SK-N-DZ (cell line): ENCODE results near the gene NISCH. TPM values are rescaled to one million over a fixed set of nuclear protein-coding genes. Genes with fewer than 3 reads are reported as not detected.

Source experiments
- DNase-seq: peaks from one replicate; pipeline ENCODE4 v3.0.0-alpha.2; 2015; ENCODE audit warnings: low spot score
- polyA plus RNA-seq, 2 experiments: library from polyadenylated mRNA; depleted of rRNA; stranded (reverse); fragments of >200 nt; gene quantifications; 2 replicates each; pipeline ENCODE4 v1.2.3, GENCODE V29; 2014

Gene NISCH
- polyA plus RNA-seq (2014; cell fraction: cytosol; rRNA removed), result 28.0 and 49.3 TPM in 2 replicates
- 168 and 213 TPM in 2 replicates for polyA plus RNA-seq (2014; cell fraction: nucleus; rRNA removed)

GRCh38 chr3:52455283-52456168 is at the start of gene NISCH:
TSS of gene NISCH (plus strand) at chr3:52455604. CDS start at chr3:52455642, 38 bp downstream.
- peak; percentile 62 for DNase-seq

- DNase-seq, result no peak
These were observed 49.2 kb upstream of the NISCH start for GRCh38 chr3:52406231-52406661.

- DNase-seq, result no peak
These were observed 48.5 kb upstream of the NISCH start for GRCh38 chr3:52406791-52407510.

GRCh38 chr3:52407779-52408178 is 47.6 kb upstream of the NISCH start:
- no peak for DNase-seq

GRCh38 chr3:52408466-52408865 is 46.9 kb upstream of the NISCH start:
- no peak for DNase-seq

GRCh38 chr3:52415800-52416199 is 39.6 kb upstream of the NISCH start:
- no peak for DNase-seq

GRCh38 chr3:52420388-52420787 is 35.0 kb upstream of the NISCH start:
- DNase-seq, result no peak

GRCh38 chr3:52422669-52423068 is 32.7 kb upstream of the NISCH start:
- no peak for DNase-seq

- no peak for DNase-seq
These were observed 32.2 kb upstream of the NISCH start for GRCh38 chr3:52423173-52423572.

GRCh38 chr3:52428151-52429005 is 27.0 kb upstream of the NISCH start:
- DNase-seq, result peak; percentile 70

GRCh38 chr3:52429031-52429430 is 26.4 kb upstream of the NISCH start:
- no peak for DNase-seq

GRCh38 chr3:52429779-52430415 is 25.5 kb upstream of the NISCH start:
- no peak for DNase-seq

GRCh38 chr3:52430416-52430810 is 25.0 kb upstream of the NISCH start:
- DNase-seq, result no peak

GRCh38 chr3:52431459-52432223 is 23.8 kb upstream of the NISCH start:
- no peak for DNase-seq

- no peak for DNase-seq
These were observed 23.2 kb upstream of the NISCH start for GRCh38 chr3:52432225-52432624.

- DNase-seq, result no peak
These were observed 22.7 kb upstream of the NISCH start for GRCh38 chr3:52432691-52433141.

- DNase-seq, result no peak
These were observed 21.9 kb upstream of the NISCH start for GRCh38 chr3:52433328-52433995.

- DNase-seq, result no peak
These were observed 21.4 kb upstream of the NISCH start for GRCh38 chr3:52433996-52434479.

GRCh38 chr3:52434491-52435115 is 20.8 kb upstream of the NISCH start:
- DNase-seq, result no peak
